GM19238 (cell line): ENCODE measurements around the gene STH.
A peak's percentile ranks its signal among the peaks of the same experiment; 100 is the strongest.
"Not testable (repeated sequence)": the region's sequence is repeated elsewhere in the genome, so short reads cannot be mapped to it uniquely, and the experiment has no call there.

Source experiments
- DNase-seq: peaks from one replicate; pipeline ENCODE4 v3.0.0; 2011; ENCODE audit warnings: low spot score; ENCODE audit not compliant: insufficient read length

Gene STH

DNA sequence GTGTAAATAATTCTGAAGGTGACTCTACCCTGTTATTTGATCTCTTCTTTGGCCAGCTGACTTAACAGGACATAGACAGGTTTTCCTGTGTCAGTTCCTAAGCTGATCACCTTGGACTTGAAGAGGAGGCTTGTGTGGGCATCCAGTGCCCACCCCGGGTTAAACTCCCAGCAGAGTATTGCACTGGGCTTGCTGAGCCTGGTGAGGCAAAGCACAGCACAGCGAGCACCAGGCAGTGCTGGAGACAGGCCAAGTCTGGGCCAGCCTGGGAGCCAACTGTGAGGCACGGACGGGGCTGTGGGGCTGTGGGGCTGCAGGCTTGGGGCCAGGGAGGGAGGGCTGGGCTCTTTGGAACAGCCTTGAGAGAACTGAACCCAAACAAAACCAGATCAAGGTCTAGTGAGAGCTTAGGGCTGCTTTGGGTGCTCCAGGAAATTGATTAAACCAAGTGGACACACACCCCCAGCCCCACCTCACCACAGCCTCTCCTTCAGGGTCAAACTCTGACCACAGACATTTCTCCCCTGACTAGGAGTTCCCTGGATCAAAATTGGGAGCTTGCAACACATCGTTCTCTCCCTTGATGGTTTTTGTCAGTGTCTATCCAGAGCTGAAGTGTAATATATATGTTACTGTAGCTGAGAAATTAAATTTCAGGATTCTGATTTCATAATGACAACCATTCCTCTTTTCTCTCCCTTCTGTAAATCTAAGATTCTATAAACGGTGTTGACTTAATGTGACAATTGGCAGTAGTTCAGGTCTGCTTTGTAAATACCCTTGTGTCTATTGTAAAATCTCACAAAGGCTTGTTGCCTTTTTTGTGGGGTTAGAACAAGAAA, 5.1 kb downstream of the STH start:
- DNase-seq = no peak

DNA sequence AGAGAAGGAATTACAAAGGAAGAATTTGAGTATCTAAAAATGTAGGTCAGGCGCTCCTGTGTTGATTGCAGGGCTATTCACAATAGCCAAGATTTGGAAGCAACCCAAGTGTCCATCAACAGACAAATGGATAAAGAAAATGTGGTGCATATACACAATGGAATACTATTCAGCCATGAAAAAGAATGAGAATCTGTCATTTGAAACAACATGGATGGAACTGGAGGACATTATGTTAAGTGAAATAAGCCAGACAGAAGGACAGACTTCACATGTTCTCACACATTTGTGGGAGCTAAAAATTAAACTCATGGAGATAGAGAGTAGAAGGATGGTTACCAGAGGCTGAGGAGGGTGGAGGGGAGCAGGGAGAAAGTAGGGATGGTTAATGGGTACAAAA, 7.0 kb downstream of the STH start:
- not testable (repeated sequence) for DNase-seq

DNA sequence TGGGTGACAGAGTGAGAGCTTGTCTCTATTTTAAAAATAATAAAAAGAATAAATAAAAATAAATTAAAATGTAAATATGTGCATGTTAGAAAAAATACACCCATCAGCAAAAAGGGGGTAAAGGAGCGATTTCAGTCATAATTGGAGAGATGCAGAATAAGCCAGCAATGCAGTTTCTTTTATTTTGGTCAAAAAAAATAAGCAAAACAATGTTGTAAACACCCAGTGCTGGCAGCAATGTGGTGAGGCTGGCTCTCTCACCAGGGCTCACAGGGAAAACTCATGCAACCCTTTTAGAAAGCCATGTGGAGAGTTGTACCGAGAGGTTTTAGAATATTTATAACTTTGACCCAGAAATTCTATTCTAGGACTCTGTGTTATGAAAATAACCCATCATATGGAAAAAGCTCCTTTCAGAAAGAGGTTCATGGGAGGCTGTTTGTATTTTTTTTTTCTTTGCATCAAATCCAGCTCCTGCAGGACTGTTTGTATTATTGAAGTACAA, 8.5 kb downstream of the STH start:
- DNase-seq = no peak

DNA sequence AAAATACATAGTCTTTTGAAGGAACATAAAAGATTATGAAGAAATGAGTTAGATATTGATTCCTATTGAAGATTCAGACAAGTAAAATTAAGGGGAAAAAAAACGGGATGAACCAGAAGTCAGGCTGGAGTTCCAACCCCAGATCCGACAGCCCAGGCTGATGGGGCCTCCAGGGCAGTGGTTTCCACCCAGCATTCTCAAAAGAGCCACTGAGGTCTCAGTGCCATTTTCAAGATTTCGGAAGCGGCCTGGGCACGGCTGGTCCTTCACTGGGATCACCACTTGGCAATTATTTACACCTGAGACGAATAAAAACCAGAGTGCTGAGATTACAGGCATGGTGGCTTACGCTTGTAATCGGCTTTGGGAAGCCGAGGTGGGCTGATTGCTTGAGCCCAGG, 9.5 kb downstream of the STH start:
- DNase-seq = no peak

DNA sequence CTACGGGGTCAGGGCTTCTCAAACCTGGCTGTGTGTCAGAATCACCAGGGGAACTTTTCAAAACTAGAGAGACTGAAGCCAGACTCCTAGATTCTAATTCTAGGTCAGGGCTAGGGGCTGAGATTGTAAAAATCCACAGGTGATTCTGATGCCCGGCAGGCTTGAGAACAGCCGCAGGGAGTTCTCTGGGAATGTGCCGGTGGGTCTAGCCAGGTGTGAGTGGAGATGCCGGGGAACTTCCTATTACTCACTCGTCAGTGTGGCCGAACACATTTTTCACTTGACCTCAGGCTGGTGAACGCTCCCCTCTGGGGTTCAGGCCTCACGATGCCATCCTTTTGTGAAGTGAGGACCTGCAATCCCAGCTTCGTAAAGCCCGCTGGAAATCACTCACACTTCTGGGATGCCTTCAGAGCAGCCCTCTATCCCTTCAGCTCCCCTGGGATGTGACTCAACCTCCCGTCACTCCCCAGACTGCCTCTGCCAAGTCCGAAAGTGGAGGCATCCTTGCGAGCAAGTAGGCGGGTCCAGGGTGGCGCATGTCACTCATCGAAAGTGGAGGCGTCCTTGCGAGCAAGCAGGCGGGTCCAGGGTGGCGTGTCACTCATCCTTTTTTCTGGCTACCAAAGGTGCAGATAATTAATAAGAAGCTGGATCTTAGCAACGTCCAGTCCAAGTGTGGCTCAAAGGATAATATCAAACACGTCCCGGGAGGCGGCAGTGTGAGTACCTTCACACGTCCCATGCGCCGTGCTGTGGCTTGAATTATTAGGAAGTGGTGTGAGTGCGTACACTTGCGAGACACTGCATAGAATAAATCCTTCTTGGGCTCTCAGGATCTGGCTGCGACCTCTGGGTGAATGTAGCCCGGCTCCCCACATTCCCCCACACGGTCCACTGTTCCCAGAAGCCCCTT, 10.9 kb downstream of the STH start:
- DNase-seq = no peak

DNA sequence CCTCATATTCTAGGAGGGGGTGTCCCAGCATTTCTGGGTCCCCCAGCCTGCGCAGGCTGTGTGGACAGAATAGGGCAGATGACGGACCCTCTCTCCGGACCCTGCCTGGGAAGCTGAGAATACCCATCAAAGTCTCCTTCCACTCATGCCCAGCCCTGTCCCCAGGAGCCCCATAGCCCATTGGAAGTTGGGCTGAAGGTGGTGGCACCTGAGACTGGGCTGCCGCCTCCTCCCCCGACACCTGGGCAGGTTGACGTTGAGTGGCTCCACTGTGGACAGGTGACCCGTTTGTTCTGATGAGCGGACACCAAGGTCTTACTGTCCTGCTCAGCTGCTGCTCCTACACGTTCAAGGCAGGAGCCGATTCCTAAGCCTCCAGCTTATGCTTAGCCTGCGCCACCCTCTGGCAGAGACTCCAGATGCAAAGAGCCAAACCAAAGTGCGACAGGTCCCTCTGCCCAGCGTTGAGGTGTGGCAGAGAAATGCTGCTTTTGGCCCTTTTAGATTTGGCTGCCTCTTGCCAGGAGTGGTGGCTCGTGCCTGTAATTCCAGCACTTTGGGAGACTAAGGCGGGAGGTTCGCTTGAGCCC, 11.6 kb downstream of the STH start:
- no peak for DNase-seq

DNA sequence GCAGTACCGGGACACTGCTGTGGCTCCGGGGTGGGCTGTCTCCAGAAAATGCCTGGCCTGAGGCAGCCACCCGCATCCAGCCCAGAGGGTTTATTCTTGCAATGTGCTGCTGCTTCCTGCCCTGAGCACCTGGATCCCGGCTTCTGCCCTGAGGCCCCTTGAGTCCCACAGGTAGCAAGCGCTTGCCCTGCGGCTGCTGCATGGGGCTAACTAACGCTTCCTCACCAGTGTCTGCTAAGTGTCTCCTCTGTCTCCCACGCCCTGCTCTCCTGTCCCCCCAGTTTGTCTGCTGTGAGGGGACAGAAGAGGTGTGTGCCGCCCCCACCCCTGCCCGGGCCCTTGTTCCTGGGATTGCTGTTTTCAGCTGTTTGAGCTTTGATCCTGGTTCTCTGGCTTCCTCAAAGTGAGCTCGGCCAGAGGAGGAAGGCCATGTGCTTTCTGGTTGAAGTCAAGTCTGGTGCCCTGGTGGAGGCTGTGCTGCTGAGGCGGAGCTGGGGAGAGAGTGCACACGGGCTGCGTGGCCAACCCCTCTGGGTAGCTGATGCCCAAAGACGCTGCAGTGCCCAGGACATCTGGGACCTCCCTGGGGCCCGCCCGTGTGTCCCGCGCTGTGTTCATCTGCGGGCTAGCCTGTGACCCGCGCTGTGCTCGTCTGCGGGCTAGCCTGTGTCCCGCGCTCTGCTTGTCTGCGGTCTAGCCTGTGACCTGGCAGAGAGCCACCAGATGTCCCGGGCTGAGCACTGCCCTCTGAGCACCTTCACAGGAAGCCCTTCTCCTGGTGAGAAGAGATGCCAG, 12.9 kb downstream of the STH start:
- no peak for DNase-seq

DNA sequence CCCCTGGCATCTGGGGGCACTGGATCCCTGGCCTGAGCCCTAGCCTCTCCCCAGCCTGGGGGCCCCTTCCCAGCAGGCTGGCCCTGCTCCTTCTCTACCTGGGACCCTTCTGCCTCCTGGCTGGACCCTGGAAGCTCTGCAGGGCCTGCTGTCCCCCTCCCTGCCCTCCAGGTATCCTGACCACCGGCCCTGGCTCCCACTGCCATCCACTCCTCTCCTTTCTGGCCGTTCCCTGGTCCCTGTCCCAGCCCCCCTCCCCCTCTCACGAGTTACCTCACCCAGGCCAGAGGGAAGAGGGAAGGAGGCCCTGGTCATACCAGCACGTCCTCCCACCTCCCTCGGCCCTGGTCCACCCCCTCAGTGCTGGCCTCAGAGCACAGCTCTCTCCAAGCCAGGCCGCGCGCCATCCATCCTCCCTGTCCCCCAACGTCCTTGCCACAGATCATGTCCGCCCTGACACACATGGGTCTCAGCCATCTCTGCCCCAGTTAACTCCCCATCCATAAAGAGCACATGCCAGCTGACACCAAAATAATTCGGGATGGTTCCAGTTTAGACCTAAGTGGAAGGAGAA, 13.5 kb downstream of the STH start:
- DNase-seq = no peak

DNA sequence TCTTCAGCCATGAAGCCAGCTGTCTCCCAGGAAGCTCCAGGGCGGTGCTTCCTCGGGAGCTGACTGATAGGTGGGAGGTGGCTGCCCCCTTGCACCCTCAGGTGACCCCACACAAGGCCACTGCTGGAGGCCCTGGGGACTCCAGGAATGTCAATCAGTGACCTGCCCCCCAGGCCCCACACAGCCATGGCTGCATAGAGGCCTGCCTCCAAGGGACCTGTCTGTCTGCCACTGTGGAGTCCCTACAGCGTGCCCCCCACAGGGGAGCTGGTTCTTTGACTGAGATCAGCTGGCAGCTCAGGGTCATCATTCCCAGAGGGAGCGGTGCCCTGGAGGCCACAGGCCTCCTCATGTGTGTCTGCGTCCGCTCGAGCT, 14.1 kb downstream of the STH start:
- no peak for DNase-seq

DNA sequence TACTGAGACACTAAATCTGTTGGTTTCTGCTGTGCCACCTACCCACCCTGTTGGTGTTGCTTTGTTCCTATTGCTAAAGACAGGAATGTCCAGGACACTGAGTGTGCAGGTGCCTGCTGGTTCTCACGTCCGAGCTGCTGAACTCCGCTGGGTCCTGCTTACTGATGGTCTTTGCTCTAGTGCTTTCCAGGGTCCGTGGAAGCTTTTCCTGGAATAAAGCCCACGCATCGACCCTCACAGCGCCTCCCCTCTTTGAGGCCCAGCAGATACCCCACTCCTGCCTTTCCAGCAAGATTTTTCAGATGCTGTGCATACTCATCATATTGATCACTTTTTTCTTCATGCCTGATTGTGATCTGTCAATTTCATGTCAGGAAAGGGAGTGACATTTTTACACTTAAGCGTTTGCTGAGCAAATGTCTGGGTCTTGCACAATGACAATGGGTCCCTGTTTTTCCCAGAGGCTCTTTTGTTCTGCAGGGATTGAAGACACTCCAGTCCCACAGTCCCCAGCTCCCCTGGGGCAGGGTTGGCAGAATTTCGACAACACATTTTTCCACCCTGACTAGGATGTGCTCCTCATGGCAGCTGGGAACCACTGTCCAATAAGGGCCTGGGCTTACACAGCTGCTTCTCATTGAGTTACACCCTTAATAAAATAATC, 14.6 kb downstream of the STH start:
- DNase-seq = no peak

DNA sequence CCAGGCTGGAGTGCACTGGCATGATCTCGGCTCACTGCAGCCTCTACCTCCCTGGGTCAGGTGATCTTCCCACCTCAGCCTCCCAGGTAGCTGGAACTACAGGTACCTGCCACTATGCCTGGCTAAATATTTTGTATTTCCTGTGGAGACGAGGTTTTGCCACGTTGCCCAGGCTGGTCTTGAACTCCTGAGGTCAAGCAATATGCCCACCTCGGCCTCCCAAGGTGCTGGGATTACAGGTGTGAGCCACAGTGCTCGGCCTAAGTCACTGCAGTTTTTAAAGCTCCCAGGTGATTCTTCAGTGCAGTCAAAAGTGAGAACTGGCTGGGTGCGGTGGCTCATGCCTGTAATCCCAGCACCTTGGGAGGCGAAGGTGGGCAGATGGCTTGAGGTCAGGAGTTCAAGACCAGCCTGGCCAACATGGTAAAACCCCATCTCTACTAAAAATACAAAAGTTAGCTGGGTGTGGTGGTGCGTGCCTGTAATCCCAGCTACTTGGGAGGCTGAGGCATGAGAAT, 20.4 kb downstream of the STH start:
- not testable (repeated sequence) for DNase-seq

DNA sequence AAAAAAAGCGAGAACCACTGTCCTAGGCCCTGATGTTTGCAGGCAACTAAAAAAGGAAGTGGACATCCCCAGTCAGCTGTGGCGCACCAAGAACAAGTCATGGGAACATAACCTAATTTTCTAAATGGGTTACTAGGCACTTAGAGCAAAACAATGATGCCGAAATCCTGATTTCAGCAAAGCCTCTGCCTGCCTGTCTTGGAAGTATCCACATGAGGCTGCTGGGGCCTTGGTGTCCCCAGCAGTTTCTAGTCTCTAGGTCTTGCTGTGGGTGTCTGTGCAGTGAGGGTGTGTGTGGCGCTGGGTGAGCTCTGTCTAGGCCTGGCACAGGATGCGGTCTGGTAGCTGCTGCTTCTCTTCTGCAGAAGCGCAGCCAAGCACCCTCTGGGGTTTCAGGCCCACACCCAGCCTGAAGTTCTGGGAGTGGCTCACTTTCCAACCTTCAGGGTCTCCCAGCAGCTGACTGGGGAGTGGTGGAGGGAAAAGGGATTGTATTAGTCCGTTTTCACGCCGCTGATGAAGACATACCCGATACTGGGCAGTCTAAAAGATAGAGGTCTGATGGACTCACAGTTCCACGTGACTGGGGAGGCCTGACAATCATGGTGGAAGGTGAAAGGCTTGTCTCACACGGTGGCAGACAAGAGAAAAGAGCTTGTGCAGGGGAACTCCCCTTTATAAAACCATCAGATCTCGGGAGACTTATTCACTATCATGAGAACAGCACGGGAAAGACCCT, 21.1 kb downstream of the STH start:
- peak; percentile 42 for DNase-seq

DNA sequence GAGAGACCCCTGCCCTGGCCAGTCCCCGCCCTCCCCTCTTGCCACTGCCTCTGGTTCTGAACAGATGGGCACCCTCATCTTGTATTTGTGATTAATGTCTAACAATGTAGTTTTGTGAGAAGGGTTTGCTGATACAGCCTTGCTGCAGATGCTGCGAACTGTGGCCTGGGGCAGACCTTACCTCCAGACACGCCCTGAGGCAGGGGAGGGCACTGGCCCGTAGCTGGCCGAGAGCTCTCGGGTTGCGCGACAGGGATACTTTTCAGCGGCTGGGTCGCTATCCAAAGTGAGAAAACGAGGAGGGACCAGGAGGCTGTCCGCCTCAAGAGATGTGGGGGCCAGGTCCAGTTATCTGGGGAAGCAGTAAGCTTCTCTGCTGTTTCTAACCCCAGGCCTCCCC, 21.9 kb downstream of the STH start:
- no peak for DNase-seq

DNA sequence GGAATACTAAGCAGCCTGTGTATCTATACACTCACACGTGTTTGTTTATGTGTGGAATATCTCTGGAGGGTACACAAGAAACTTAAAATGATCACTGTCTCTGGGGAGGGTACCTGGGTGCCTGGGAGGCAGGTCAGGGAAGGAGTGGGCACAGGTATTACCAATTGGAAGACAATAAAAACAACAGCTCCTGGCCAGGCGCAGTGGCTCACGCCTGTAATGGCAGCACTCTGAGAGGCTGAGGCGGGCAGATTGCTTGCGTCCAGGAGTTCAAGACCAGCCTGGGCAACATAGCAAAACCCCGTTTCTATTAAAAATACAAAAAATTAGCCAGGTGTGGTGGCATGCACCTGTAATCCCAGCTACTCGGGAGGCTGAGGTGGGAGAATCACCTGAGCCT, 24.3 kb downstream of the STH start:
- DNase-seq = not testable (repeated sequence)

DNA sequence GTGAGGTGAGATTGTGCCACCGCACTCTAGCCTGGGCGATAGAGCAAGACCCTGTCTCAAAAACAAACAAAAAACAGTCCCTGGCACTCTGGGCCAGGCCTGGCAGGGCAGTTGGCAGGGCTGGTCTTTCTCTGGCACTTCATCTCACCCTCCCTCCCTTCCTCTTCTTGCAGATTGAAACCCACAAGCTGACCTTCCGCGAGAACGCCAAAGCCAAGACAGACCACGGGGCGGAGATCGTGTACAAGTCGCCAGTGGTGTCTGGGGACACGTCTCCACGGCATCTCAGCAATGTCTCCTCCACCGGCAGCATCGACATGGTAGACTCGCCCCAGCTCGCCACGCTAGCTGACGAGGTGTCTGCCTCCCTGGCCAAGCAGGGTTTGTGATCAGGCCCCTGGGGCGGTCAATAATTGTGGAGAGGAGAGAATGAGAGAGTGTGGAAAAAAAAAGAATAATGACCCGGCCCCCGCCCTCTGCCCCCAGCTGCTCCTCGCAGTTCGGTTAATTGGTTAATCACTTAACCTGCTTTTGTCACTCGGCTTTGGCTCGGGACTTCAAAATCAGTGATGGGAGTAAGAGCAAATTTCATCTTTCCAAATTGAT, 24.8 kb downstream of the STH start:
- no peak for DNase-seq

DNA sequence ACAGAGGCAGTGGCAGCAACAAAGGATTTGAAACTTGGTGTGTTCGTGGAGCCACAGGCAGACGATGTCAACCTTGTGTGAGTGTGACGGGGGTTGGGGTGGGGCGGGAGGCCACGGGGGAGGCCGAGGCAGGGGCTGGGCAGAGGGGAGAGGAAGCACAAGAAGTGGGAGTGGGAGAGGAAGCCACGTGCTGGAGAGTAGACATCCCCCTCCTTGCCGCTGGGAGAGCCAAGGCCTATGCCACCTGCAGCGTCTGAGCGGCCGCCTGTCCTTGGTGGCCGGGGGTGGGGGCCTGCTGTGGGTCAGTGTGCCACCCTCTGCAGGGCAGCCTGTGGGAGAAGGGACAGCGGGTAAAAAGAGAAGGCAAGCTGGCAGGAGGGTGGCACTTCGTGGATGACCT, 25.5 kb downstream of the STH start:
- DNase-seq = no peak

DNA sequence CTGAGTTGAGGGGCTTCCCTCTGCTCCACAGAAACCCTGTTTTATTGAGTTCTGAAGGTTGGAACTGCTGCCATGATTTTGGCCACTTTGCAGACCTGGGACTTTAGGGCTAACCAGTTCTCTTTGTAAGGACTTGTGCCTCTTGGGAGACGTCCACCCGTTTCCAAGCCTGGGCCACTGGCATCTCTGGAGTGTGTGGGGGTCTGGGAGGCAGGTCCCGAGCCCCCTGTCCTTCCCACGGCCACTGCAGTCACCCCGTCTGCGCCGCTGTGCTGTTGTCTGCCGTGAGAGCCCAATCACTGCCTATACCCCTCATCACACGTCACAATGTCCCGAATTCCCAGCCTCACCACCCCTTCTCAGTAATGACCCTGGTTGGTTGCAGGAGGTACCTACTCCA, 26.0 kb downstream of the STH start:
- DNase-seq = no peak

DNA sequence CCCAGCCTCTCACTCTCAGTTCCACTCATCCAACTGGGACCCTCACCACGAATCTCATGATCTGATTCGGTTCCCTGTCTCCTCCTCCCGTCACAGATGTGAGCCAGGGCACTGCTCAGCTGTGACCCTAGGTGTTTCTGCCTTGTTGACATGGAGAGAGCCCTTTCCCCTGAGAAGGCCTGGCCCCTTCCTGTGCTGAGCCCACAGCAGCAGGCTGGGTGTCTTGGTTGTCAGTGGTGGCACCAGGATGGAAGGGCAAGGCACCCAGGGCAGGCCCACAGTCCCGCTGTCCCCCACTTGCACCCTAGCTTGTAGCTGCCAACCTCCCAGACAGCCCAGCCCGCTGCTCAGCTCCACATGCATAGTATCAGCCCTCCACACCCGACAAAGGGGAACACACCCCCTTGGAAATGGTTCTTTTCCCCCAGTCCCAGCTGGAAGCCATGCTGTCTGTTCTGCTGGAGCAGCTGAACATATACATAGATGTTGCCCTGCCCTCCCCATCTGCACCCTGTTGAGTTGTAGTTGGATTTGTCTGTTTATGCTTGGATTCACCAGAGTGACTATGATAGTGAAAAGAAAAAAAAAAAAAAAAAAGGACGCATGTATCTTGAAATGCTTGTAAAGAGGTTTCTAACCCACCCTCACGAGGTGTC, 26.6 kb downstream of the STH start:
- no peak for DNase-seq
